H1 (cell line): Measurements from ENCODE around the gene OR2T11. TPM values are rescaled to one million over a fixed set of nuclear protein-coding genes. Genes with fewer than 3 reads are reported as not detected.

Experiments
- CTCF ChIA-PET: fragments of 300-600 bp; sonication (Branson Sonifier 250); formaldehyde crosslinking; loops from one replicate; lab custom pipeline; 2021; ENCODE audit not compliant: partially characterized antibody; lab: Charles Lee
- POLR2A ChIA-PET: fragments of 300-600 bp; sonication (Branson Sonifier 250); formaldehyde crosslinking; loops from one replicate; lab custom pipeline; 2021; ENCODE audit warnings: inconsistent platforms; ENCODE audit not compliant: partially characterized antibody; lab: Charles Lee
- DNase-seq, 2 experiments: peaks; one replicate each; pipeline versions ENCODE4 v3.0.0 to v3.0.0-alpha.2; 2010 to 2022; ENCODE audit warnings: low spot score in 2 of 2, low read depth in 1 of 2, mixed read lengths in 1 of 2
- FAIRE-seq: peaks from 2 replicates; lab custom pipeline; 2011; peaks lifted over from hg19 to GRCh38; lab: Jason Lieb, UNC
- H2AFZ ChIP-seq: 2 replicates; pipeline ENCODE4 v1.8.1; 2012; ENCODE audit warnings: low read length, inconsistent platforms
- H2AK5ac ChIP-seq: 2 replicates; pipeline ENCODE4 v1.6.1; 2013; ENCODE audit warnings: low read depth, low read length
- H2BK120ac ChIP-seq: replicated peaks from 2 replicates; pipeline ENCODE3; 2013; ENCODE audit warnings: low read depth, low read length, inconsistent platforms
- H2BK12ac ChIP-seq: 2 replicates; pipeline ENCODE4 v1.6.1; 2013; ENCODE audit warnings: low read depth, low read length
- H2BK15ac ChIP-seq: 2 replicates; pipeline ENCODE4 v1.6.1; 2013; ENCODE audit warnings: low read length
- H2BK20ac ChIP-seq: 2 replicates; pipeline ENCODE4 v1.6.1; 2013; ENCODE audit warnings: low read length
- H2BK5ac ChIP-seq: 2 replicates; pipeline ENCODE4 v1.6.1; 2013; ENCODE audit warnings: low read depth, low read length
- H3K14ac ChIP-seq: 2 replicates; pipeline ENCODE4 v1.6.1; 2013; ENCODE audit warnings: inconsistent platforms; ENCODE audit not compliant: insufficient read length
- H3K18ac ChIP-seq: 2 replicates; pipeline ENCODE4 v1.6.1; 2013; ENCODE audit warnings: low read length; ENCODE audit errors: extremely low read depth
- H3K23ac ChIP-seq: 2 replicates; pipeline ENCODE4 v1.6.1; 2013; ENCODE audit warnings: inconsistent platforms; ENCODE audit not compliant: insufficient read length
- H3K23me2 ChIP-seq: 2 replicates; pipeline ENCODE4 v1.6.1; 2013; ENCODE audit warnings: low read depth, low read length
- H3K27ac ChIP-seq: 2 replicates; pipeline ENCODE4 v1.6.1; 2011; ENCODE audit warnings: low read depth, low read length, inconsistent platforms
- H3K27me3 ChIP-seq, 4 experiments: replicated peaks in 1 of 4; 1 replicate in 1 of 4; 2 replicates in 3 of 4; pipeline versions ENCODE4 v1.6.1 to v1.8.1; 2011 to 2013; ENCODE audit warnings: low read length in 3 of 4, mild to moderate bottlenecking in 3 of 4, inconsistent platforms in 2 of 4, mixed read lengths in 2 of 4, moderate library complexity in 1 of 4; ENCODE audit not compliant: control insufficient read depth in 3 of 4, insufficient read depth in 3 of 4; ENCODE audit errors: extremely low read depth in 1 of 4
- H3K36me3 ChIP-seq, 4 experiments: 2 replicates each; pipeline versions ENCODE4 v1.6.1 to v1.8.1; 2011 to 2013; ENCODE audit warnings: mild to moderate bottlenecking in 4 of 4, low read length in 3 of 4, moderate library complexity in 2 of 4, control low read depth in 1 of 4, inconsistent platforms in 1 of 4; ENCODE audit not compliant: insufficient read depth in 4 of 4, control insufficient read depth in 2 of 4
- H3K4ac ChIP-seq: replicated peaks from 2 replicates; pipeline ENCODE3; 2013; ENCODE audit warnings: low read length, low read depth, mixed read lengths, inconsistent platforms; ENCODE audit not compliant: insufficient read length
- H3K4me1 ChIP-seq, 4 experiments: replicated peaks in 1 of 4; 1 replicate in 1 of 4; 2 replicates in 3 of 4; pipeline versions ENCODE4 v1.6.1 to v1.8.1; 2011 to 2013; ENCODE audit warnings: low read length in 3 of 4, inconsistent platforms in 2 of 4, mixed read lengths in 1 of 4; ENCODE audit not compliant: insufficient read depth in 4 of 4, control insufficient read depth in 3 of 4
- H3K4me2 ChIP-seq, 2 experiments: 2 replicates each; pipeline versions ENCODE4 v1.6.1 to v1.8.1; 2011 to 2013; ENCODE audit warnings: low read depth in 2 of 2, low read length in 2 of 2, control low read depth in 1 of 2, inconsistent platforms in 1 of 2, mild to moderate bottlenecking in 1 of 2; ENCODE audit not compliant: insufficient read depth in 1 of 2
- H3K4me3 ChIP-seq, 4 experiments: fragments of 200-600, 300-600 bp in 1 of 4; sonication (generic), shearing (Covaris generic), sonication (Bioruptor Twin) in 1 of 4; 2 replicates each; pipeline versions ENCODE4 v1.5.1 to v1.8.1; 2011 to 2016; ENCODE audit warnings: low read length in 4 of 4, low read depth in 3 of 4, control low read depth in 2 of 4, inconsistent platforms in 2 of 4, mild to moderate bottlenecking in 2 of 4, mixed read lengths in 1 of 4, moderate library complexity in 1 of 4; ENCODE audit not compliant: insufficient read depth in 2 of 4; ENCODE audit errors: extremely low read depth in 1 of 4
- H3K56ac ChIP-seq: replicated peaks from 2 replicates; pipeline ENCODE3; 2013; ENCODE audit warnings: low read depth, mild to moderate bottlenecking, mixed read lengths, low read length, inconsistent platforms; ENCODE audit not compliant: insufficient read length
- H3K79me1 ChIP-seq: 2 replicates; pipeline ENCODE4 v1.6.1; 2013; ENCODE audit warnings: low read depth, low read length, control low read depth
- H3K79me2 ChIP-seq, 2 experiments: 2 replicates each; pipeline versions ENCODE4 v1.6.1 to v1.8.1; 2012 to 2013; ENCODE audit warnings: low read length in 2 of 2, mild to moderate bottlenecking in 2 of 2, inconsistent platforms in 1 of 2; ENCODE audit not compliant: insufficient read depth in 2 of 2, control insufficient read depth in 1 of 2
- H3K9ac ChIP-seq, 4 experiments: replicated peaks in 1 of 4; 1 replicate in 1 of 4; 2 replicates in 3 of 4; pipeline versions ENCODE4 v1.6.1 to v1.8.1; 2011 to 2013; ENCODE audit warnings: low read depth in 3 of 4, low read length in 3 of 4, control low read depth in 2 of 4, mild to moderate bottlenecking in 2 of 4, moderate library complexity in 2 of 4, inconsistent platforms in 1 of 4; ENCODE audit errors: extremely low read depth in 1 of 4
- H3K9me3 ChIP-seq, 2 experiments: 2 replicates each; pipeline versions ENCODE4 v1.6.1 to v1.8.1; 2012 to 2013; ENCODE audit warnings: mild to moderate bottlenecking in 2 of 2, moderate library complexity in 2 of 2, control low read depth in 1 of 2, inconsistent platforms in 1 of 2, low read depth in 1 of 2, low read length in 1 of 2, mixed read lengths in 1 of 2; ENCODE audit not compliant: insufficient read depth in 2 of 2
- H4K20me1 ChIP-seq, 2 experiments: replicated peaks in 1 of 2; 2 replicates each; pipeline versions ENCODE3 to v1.8.1; 2011 to 2013; ENCODE audit warnings: inconsistent platforms in 2 of 2, low read length in 2 of 2, mild to moderate bottlenecking in 1 of 2; ENCODE audit not compliant: insufficient read depth in 2 of 2, control insufficient read depth in 1 of 2
- H4K5ac ChIP-seq: 2 replicates; pipeline ENCODE4 v1.6.1; 2013; ENCODE audit warnings: low read length, low read depth, mixed read lengths, inconsistent platforms; ENCODE audit not compliant: insufficient read length
- H4K8ac ChIP-seq: 2 replicates; pipeline ENCODE4 v1.8.0; 2013; ENCODE audit warnings: mild to moderate bottlenecking, moderate library complexity, low read length, inconsistent platforms; ENCODE audit not compliant: insufficient read depth; ENCODE audit errors: extremely low read depth
- H4K91ac ChIP-seq: replicated peaks from 2 replicates; pipeline ENCODE3; 2013; ENCODE audit warnings: low read length, mixed read lengths, inconsistent platforms; ENCODE audit not compliant: insufficient read length
- CHD2 ChIP-seq: IDR thresholded peaks from 2 replicates; pipeline ENCODE4 v1.6.1; 2012; ENCODE audit warnings: low read length, improper control_type of control experiment
- EGR1 ChIP-seq: IDR thresholded peaks from 2 replicates; pipeline ENCODE4 v1.6.1; 2011; ENCODE audit warnings: low read depth, low read length, borderline replicate concordance
- JUN ChIP-seq: IDR thresholded peaks from 2 replicates; pipeline ENCODE4 v1.6.1; 2011; ENCODE audit warnings: low read depth, mild to moderate bottlenecking, improper control_type of control experiment, low read length
- NRF1 ChIP-seq: IDR thresholded peaks from 2 replicates; pipeline ENCODE4 v1.6.1; 2011; ENCODE audit warnings: mild to moderate bottlenecking, low read depth, low read length, improper control_type of control experiment
- POLR2A ChIP-seq, 2 experiments: IDR thresholded peaks; 1 replicate in 1 of 2; 2 replicates in 1 of 2; pipeline ENCODE4 v1.6.1; 2011; ENCODE audit warnings: low read depth in 2 of 2, low read length in 2 of 2, mild to moderate bottlenecking in 2 of 2; ENCODE audit errors: control extremely low read depth in 1 of 2
- RFX5 ChIP-seq: IDR thresholded peaks from 2 replicates; pipeline ENCODE4 v1.6.1; 2011; ENCODE audit warnings: low read depth, low read length, improper control_type of control experiment, borderline replicate concordance
- RNF2 ChIP-seq: fragments of 200-900, 300-1000 bp; sonication (generic); IDR thresholded peaks from 2 replicates; pipeline ENCODE4 v1.7.1; 2016; ENCODE audit warnings: borderline replicate concordance, low read depth, mild to moderate bottlenecking, antibody characterized with exemption, low read length; ENCODE audit not compliant: poor library complexity, severe bottlenecking; ENCODE audit errors: missing control alignments
- RXRA ChIP-seq: IDR thresholded peaks from 2 replicates; pipeline ENCODE4 v1.6.1; 2011; ENCODE audit warnings: low read depth, mild to moderate bottlenecking, low read length, moderate library complexity; ENCODE audit not compliant: insufficient read depth
- SIRT6 ChIP-seq: IDR thresholded peaks from one replicate; pipeline ENCODE4 v1.7.1; 2012; ENCODE audit warnings: low read length, inconsistent platforms
- SP4 ChIP-seq: IDR thresholded peaks from 2 replicates; pipeline ENCODE4 v1.6.1; 2012; ENCODE audit warnings: low read length, inconsistent platforms
- SRF ChIP-seq: IDR thresholded peaks from 2 replicates; pipeline ENCODE4 v1.6.1; 2011; ENCODE audit warnings: mild to moderate bottlenecking, low read depth, low read length, moderate library complexity
- SUZ12 ChIP-seq: fragments of 200-600 bp; sonication (generic); IDR thresholded peaks from 2 replicates; pipeline ENCODE4 v1.6.1; 2012; ENCODE audit warnings: mild to moderate bottlenecking, inconsistent platforms, low read length, moderate library complexity, mixed read lengths
- TAF1 ChIP-seq: IDR thresholded peaks from 2 replicates; pipeline ENCODE4 v1.6.1; 2011; ENCODE audit warnings: mild to moderate bottlenecking, low read depth, low read length
- TAF7 ChIP-seq: optimal IDR thresholded peaks from 2 replicates; pipeline ENCODE3; 2011; ENCODE audit warnings: low read depth, mild to moderate bottlenecking, inconsistent platforms, low read length, moderate library complexity, borderline replicate concordance
- WGBS, 2 experiments: shearing (Covaris generic) in 1 of 2; methylation state at CpG; one replicate each; pipeline versions ENCODE4 v1.1.6 to v1.1.7; 2013 to 2015; ENCODE audit warnings: low lambda C conversion rate in 2 of 2, mixed read lengths in 2 of 2, inconsistent platforms in 1 of 2, low coverage in 1 of 2, missing lambda C conversion rate in 1 of 2; ENCODE audit not compliant: insufficient replicate concordance in 2 of 2, insufficient coverage in 1 of 2, insufficient read length in 1 of 2; ENCODE audit errors: extremely low coverage in 1 of 2, missing lambda C conversion rate in 1 of 2; 5-methylcytosine and 5-hydroxymethylcytosine counted together
- polyA plus RNA-seq, 7 experiments: library from polyadenylated mRNA; depleted of rRNA in 3 of 7; stranded (reverse) in 5 of 7; unstranded in 2 of 7; fragments of >200 nt in 5 of 7; fragments of 200-250 nt in 2 of 7; gene quantifications; 1 replicate in 5 of 7; 2 replicates in 1 of 7; 4 replicates in 1 of 7; pipeline versions ENCODE4 v1.2.1 to v1.2.3, GENCODE V29; 2011 to 2013; ENCODE audit warnings: missing spikeins in 2 of 7, mixed read lengths in 2 of 7
- total RNA-seq: library from RNA; stranded (reverse); fragmentation: NEBNext Ultra II Directional; extraction: Animal tissue kit (Norgen Biotek cat#: 25700); gene quantifications from 2 replicates; pipeline ENCODE4 v1.2.1, GENCODE V29; 2021
- TF ChIP-seq, protein P1 (sequence below): IDR thresholded peaks from 2 replicates; pipeline ENCODE4 v1.6.1; 2011; ENCODE audit warnings: low read length, improper control_type of control experiment

The OR2T11 gene
- total and polyA plus RNA-seq, 2 of the 8 experiments (the other 6 are each of a cell fraction or from before 2014, with no cell fraction given) = not detected

DNA sequence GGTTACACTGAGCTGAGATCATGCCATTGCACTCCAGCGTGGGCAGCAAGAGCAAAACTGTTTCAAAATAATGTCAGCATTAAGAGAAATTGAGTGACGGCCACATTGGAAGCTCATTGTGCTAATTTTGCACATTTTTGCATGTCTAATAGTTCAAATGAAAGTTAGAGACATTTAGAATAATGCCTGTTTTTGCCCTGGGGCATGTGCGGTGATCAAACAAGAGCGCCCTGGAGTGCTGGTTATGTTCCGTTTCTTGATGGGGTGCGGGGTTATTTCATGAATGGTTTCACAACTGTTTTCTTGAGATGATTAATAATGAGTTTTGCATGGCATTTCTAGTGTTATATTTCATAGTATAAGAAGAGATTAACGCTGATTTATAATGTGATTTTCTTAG is 13.1 kb downstream of the OR2T11 start:
- POLR2A ChIA-PET = no interaction called here
- no peak for FAIRE-seq
- CTCF ChIA-PET = interaction anchor here (0.5 to 1.0 kb wide), 2 partner anchors 160 to 460 kb away, joined by 5 read pairs; no protein-coding TSS in a partner anchor

More for the DNA sequence above, 13.1 kb downstream of the OR2T11 start:
- Histone ChIP-seq H3K4ac (no peak overlapping the region), H3K36me3 (no peaks in the 10 kb centered on the region)
- TF ChIP-seq RXRA (no peak), RFX5 (no peak), TAF7 (no peak), EGR1 (no peak), JUN (no peak), SUZ12 (no peak), CHD2 (no peak), NRF1 (no peak), SRF (no peak), TAF1 (no peak), SP4 (no peak), SIRT6 (no peak), POLR2A (IDR thresholded peaks at IDR 0.05; ENCODE audit: control extremely low read depth in 1 of 2, low read depth in 2 of 2, low read length in 2 of 2) (no peak), RNF2 (no peak)
- TF ChIP-seq, protein P1, sequence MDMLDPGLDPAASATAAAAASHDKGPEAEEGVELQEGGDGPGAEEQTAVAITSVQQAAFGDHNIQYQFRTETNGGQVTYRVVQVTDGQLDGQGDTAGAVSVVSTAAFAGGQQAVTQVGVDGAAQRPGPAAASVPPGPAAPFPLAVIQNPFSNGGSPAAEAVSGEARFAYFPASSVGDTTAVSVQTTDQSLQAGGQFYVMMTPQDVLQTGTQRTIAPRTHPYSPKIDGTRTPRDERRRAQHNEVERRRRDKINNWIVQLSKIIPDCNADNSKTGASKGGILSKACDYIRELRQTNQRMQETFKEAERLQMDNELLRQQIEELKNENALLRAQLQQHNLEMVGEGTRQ = no peak
- TF ChIP-seq, all 59 proteins: peak for 0
- Histone ChIP-seq H4K8ac (no peak overlapping the region), H3K79me1 (no peaks in the 10 kb centered on the region), H3K4me3 (no peak overlapping the region), H2AFZ (no peak overlapping the region), H3K27ac (no peak overlapping the region), H2AK5ac (no peak overlapping the region), H2BK20ac (no peak overlapping the region), H3K4me2 (no peak overlapping the region), H2BK15ac (no peak overlapping the region), H2BK120ac (no peak overlapping the region), H3K14ac (no peak overlapping the region), H2BK12ac (no peak overlapping the region), H3K23me2 (no peaks in the 10 kb centered on the region), H4K91ac (no peak overlapping the region), H3K9me3 (peaks cover 57 to 84% of the 10 kb centered on the region in 2 experiments), H4K5ac (no peak overlapping the region), H3K56ac (no peak overlapping the region), H4K20me1 (no peaks in the 10 kb centered on the region), H3K9ac (no peak overlapping the region), H3K18ac (no peak overlapping the region), H3K79me2 (no peaks in the 10 kb centered on the region), H3K4me1 (no peaks in the 10 kb centered on the region), H3K27me3 (no peaks in the 10 kb centered on the region), H2BK5ac (no peak overlapping the region), H3K23ac (no peak overlapping the region)
- no peak for DNase-seq
- 77% methylated on average over 7 of the region's 7 CpGs; no CpG with 5 or more reads in 1 of the 2 experiments for WGBS, 2 experiments
